Fibroblast of lung (primary cell): Measurements from ENCODE around the gene TCF12. TPM values are rescaled to one million over a fixed set of nuclear protein-coding genes. Genes with fewer than 3 reads are reported as not detected.

ENCODE experiments used
- DNase-seq, 2 donors: peaks; one replicate each; pipeline versions ENCODE4 v3.0.0 to v3.0.0-alpha.2; 2010; ENCODE audit warnings: low read depth in 2 of 2
- H2AFZ ChIP-seq: 2 replicates; pipeline ENCODE4 v1.5.1; 2012; ENCODE audit warnings: low read length, control low read depth, inconsistent platforms
- H3K27ac ChIP-seq: 2 replicates; pipeline ENCODE4 v1.5.1; 2011; ENCODE audit warnings: low read length, control low read depth; ENCODE audit not compliant: insufficient read depth
- H3K27me3 ChIP-seq: 2 replicates; pipeline ENCODE4 v1.5.1; 2011; ENCODE audit warnings: mild to moderate bottlenecking, low read length; ENCODE audit not compliant: control insufficient read depth, insufficient read depth
- H3K36me3 ChIP-seq: 2 replicates; pipeline ENCODE4 v1.5.1; 2011; ENCODE audit warnings: low read length; ENCODE audit not compliant: control insufficient read depth, insufficient read depth
- H3K4me1 ChIP-seq: 2 replicates; pipeline ENCODE4 v1.5.1; 2011; ENCODE audit warnings: low read length; ENCODE audit not compliant: control insufficient read depth, insufficient read depth; ENCODE audit errors: extremely low read depth
- H3K4me2 ChIP-seq: 2 replicates; pipeline ENCODE4 v1.5.1; 2011; ENCODE audit warnings: low read length, control low read depth; ENCODE audit not compliant: insufficient read depth; ENCODE audit errors: extremely low read depth
- H3K4me3 ChIP-seq, 4 experiments: fragments of 200-600 bp in 1 of 4; sonication (generic) in 1 of 4; replicated peaks in 1 of 4; 2 replicates each; pipeline ENCODE4 v1.5.1; 2011 to 2016; ENCODE audit warnings: low read length in 4 of 4, low read depth in 3 of 4, mild to moderate bottlenecking in 3 of 4, control low read depth in 2 of 4, inconsistent platforms in 1 of 4, mixed read lengths in 1 of 4; ENCODE audit not compliant: insufficient read depth in 1 of 4; ENCODE audit errors: control extremely low read depth in 1 of 4
- H3K79me2 ChIP-seq: 2 replicates; pipeline ENCODE4 v1.5.1; 2012; ENCODE audit warnings: mild to moderate bottlenecking, low read length, inconsistent platforms; ENCODE audit not compliant: control insufficient read depth, insufficient read depth
- H3K9ac ChIP-seq: 2 replicates; pipeline ENCODE4 v1.5.1; 2011; ENCODE audit warnings: mild to moderate bottlenecking, low read length, control low read depth; ENCODE audit not compliant: insufficient read depth
- H3K9me3 ChIP-seq: 2 replicates; pipeline ENCODE4 v1.5.1; 2012; ENCODE audit warnings: low read depth, low read length; ENCODE audit not compliant: control insufficient read depth, insufficient read depth
- H4K20me1 ChIP-seq: 2 replicates; pipeline ENCODE4 v1.5.1; 2011; ENCODE audit warnings: low read length; ENCODE audit not compliant: control insufficient read depth, insufficient read depth; ENCODE audit errors: extremely low read depth
- CTCF ChIP-seq, 2 donors: IDR thresholded peaks in 1 of 2; conservative IDR thresholded peaks in 1 of 2; 1 replicate in 1 of 2; 2 replicates in 1 of 2; pipeline ENCODE4 v1.5.1; 2011 to 2012; ENCODE audit warnings: low read length in 2 of 2, control low read depth in 1 of 2, inconsistent platforms in 1 of 2, low read depth in 1 of 2, mild to moderate bottlenecking in 1 of 2
- EZH2 ChIP-seq: IDR thresholded peaks from 2 replicates; pipeline ENCODE4 v1.5.1; 2012; ENCODE audit warnings: low read length, control low read depth, mild to moderate bottlenecking; ENCODE audit errors: missing control alignments
- polyA plus RNA-seq, 2 donors: library from polyadenylated mRNA; depleted of rRNA in 1 of 2; stranded (reverse) in 1 of 2; unstranded in 1 of 2; fragments of >200 nt; gene quantifications; 2 replicates each; pipeline ENCODE4 v1.2.1, GENCODE V29; 2011 to 2012; ENCODE audit warnings: missing spikeins in 1 of 2
- total RNA-seq: library from RNA; depleted of rRNA; stranded (reverse); fragments of >200 nt; gene quantifications from 2 replicates; pipeline ENCODE4 v1.2.1, GENCODE V29; 2014

TCF12 gene
- total and polyA plus RNA-seq, 2 donors (not counting 1 experiment from before 2014, with no cell fraction given): 105 to 232 TPM

GRCh38 chr15:57285386-57285785, 366.9 kb downstream of the TCF12 start:
- peaks cover 9% of the 10 kb centered on the region for H3K36me3 ChIP-seq

GRCh38 chr15:57286446-57287122, 368.1 kb downstream of the TCF12 start:
- Histone ChIP-seq H3K27ac (no peak overlapping the region), H3K4me1 (no peaks in the 10 kb centered on the region), H3K27me3 (no peaks in the 10 kb centered on the region), H4K20me1 (no peaks in the 10 kb centered on the region), H3K36me3 (peaks cover 8% of the 10 kb centered on the region), H3K9ac (no peak overlapping the region), H2AFZ (no peak overlapping the region), H3K9me3 (no peaks in the 10 kb centered on the region), H3K4me2 (no peak overlapping the region), H3K79me2 (no peaks in the 10 kb centered on the region), H3K4me3 (no peak overlapping the region)
- TF ChIP-seq CTCF (conservative IDR thresholded peaks at IDR 0.05 in 1 of 2, IDR thresholded peaks at IDR 0.05 in 1 of 2; ENCODE audit: low read depth in 1 of 2, low read length in 2 of 2): no peak
- TF ChIP-seq EZH2: no peak
- no peak for DNase-seq

More at GRCh38 chr15:57285386-57285785, 366.9 kb downstream of the TCF12 start:
- no peaks in the 10 kb centered on the region for H3K4me1 ChIP-seq
- no peak overlapping the region for H3K27ac ChIP-seq
- H3K4me3 ChIP-seq: no peak overlapping the region
- H3K9me3 ChIP-seq: no peaks in the 10 kb centered on the region
- H3K79me2 ChIP-seq: no peaks in the 10 kb centered on the region
- no peak overlapping the region for H2AFZ ChIP-seq
- no peak overlapping the region for H3K9ac ChIP-seq
- no peak overlapping the region for H3K4me2 ChIP-seq
- TF ChIP-seq CTCF (conservative IDR thresholded peaks at IDR 0.05 in 1 of 2, IDR thresholded peaks at IDR 0.05 in 1 of 2; ENCODE audit: low read depth in 1 of 2, low read length in 2 of 2) (no peak), EZH2 (no peak)
- no peak for DNase-seq
- H4K20me1 ChIP-seq: no peaks in the 10 kb centered on the region
- H3K27me3 ChIP-seq: no peaks in the 10 kb centered on the region

GRCh38 chr15:57287123-57287521, 368.7 kb downstream of the TCF12 start:
- Histone ChIP-seq H3K4me3 (no peak overlapping the region), H3K27me3 (no peaks in the 10 kb centered on the region), H3K9ac (no peak overlapping the region), H3K4me2 (no peak overlapping the region), H4K20me1 (no peaks in the 10 kb centered on the region), H3K36me3 (peaks cover 8% of the 10 kb centered on the region), H3K79me2 (no peaks in the 10 kb centered on the region), H2AFZ (no peak overlapping the region), H3K27ac (no peak overlapping the region), H3K4me1 (no peaks in the 10 kb centered on the region), H3K9me3 (no peaks in the 10 kb centered on the region)
- DNase-seq: no peak
- TF ChIP-seq EZH2 (no peak), CTCF (conservative IDR thresholded peaks at IDR 0.05 in 1 of 2, IDR thresholded peaks at IDR 0.05 in 1 of 2; ENCODE audit: low read depth in 1 of 2, low read length in 2 of 2) (no peak)
